ENCODE measurements around the gene LRRN4.

- TF ChIP-seq CTCF (IDR thresholded peaks at IDR 0.05) (no peak), EP300 (IDR thresholded peaks at IDR 0.05) (no peak)
Observed at GRCh38 chr20:6029538-6029937, 24.3 kb downstream of the LRRN4 start.

Measured in ovary (tissue), 3 donors.